ENCODE data around the gene DENND1B. TPM values are rescaled to one million over a fixed set of nuclear protein-coding genes. Genes with fewer than 3 reads are reported as not detected.

DENND1B gene
- polyA plus RNA-seq, 1 experiment: 5.2 TPM

GRCh38 chr1:197801111-197801482 lies 25.8 kb upstream of the DENND1B start:
- H3K4me3 ChIP-seq (ENCODE audit: low read depth, low read length): no peak overlapping the region
- H3K36me3 ChIP-seq (ENCODE audit: control insufficient read depth, insufficient read depth, low read length): no peaks in the 10 kb centered on the region
- ChIA-PET POLR2A (no interaction called here), CTCF (no interaction called here)
- TF ChIP-seq CTCF (IDR thresholded peaks at IDR 0.05; ENCODE audit: insufficient read depth, low read depth, low read length): no peak
- H3K27me3 ChIP-seq (ENCODE audit: control insufficient read depth, insufficient read depth, low read length): no peaks in the 10 kb centered on the region
- DNase-seq (ENCODE audit: low read depth): no peak

- CTCF ChIA-PET: interaction anchor here (1.5 kb wide), 1 partner anchor 19 kb away, joined by 4 read pairs; no protein-coding TSS in a partner anchor
- POLR2A ChIA-PET: no interaction called here
- DNase-seq (ENCODE audit: low read depth): no peak
- no peak overlapping the region for H3K4me3 ChIP-seq (ENCODE audit: low read depth, low read length)
- no peak for TF ChIP-seq CTCF (IDR thresholded peaks at IDR 0.05; ENCODE audit: insufficient read depth, low read depth, low read length)
- H3K27me3 ChIP-seq (ENCODE audit: control insufficient read depth, insufficient read depth, low read length): no peaks in the 10 kb centered on the region
- H3K36me3 ChIP-seq (ENCODE audit: control insufficient read depth, insufficient read depth, low read length): no peaks in the 10 kb centered on the region
These were observed 25.3 kb upstream of the DENND1B start for GRCh38 chr1:197800379-197801110.

- H3K27me3 ChIP-seq (ENCODE audit: control insufficient read depth, insufficient read depth, low read length): no peaks in the 10 kb centered on the region
- ChIA-PET POLR2A (no interaction called here), CTCF (interaction anchor here (1.5 to 1.6 kb wide), 2 partner anchors 11 to 20 kb away, joined by 4 to 5 read pairs; no protein-coding TSS in a partner anchor)
- no peaks in the 10 kb centered on the region for H3K36me3 ChIP-seq (ENCODE audit: control insufficient read depth, insufficient read depth, low read length)
- DNase-seq (ENCODE audit: low read depth): no peak
- no peak overlapping the region for H3K4me3 ChIP-seq (ENCODE audit: low read depth, low read length)
- no peak for TF ChIP-seq CTCF (IDR thresholded peaks at IDR 0.05; ENCODE audit: insufficient read depth, low read depth, low read length)
These were observed 24.0 kb upstream of the DENND1B start for GRCh38 chr1:197799271-197799670.

GRCh38 chr1:197798492-197798891 lies 23.2 kb upstream of the DENND1B start:
- Histone ChIP-seq H3K27me3 (ENCODE audit: control insufficient read depth, insufficient read depth, low read length) (no peaks in the 10 kb centered on the region), H3K4me3 (ENCODE audit: low read depth, low read length) (no peak overlapping the region), H3K36me3 (ENCODE audit: control insufficient read depth, insufficient read depth, low read length) (no peaks in the 10 kb centered on the region)
- ChIA-PET POLR2A (no interaction called here), CTCF (interaction anchor here (1.6 kb wide), 1 partner anchor 10 kb away, joined by 5 read pairs; no protein-coding TSS in a partner anchor)
- DNase-seq (ENCODE audit: low read depth): no peak
- TF ChIP-seq CTCF (IDR thresholded peaks at IDR 0.05; ENCODE audit: insufficient read depth, low read depth, low read length): no peak

GRCh38 chr1:197797010-197797409 lies 21.7 kb upstream of the DENND1B start:
- POLR2A ChIA-PET: no interaction called here

More at GRCh38 chr1:197797010-197797409, 21.7 kb upstream of the DENND1B start:
- Histone ChIP-seq H3K36me3 (ENCODE audit: control insufficient read depth, insufficient read depth, low read length) (no peaks in the 10 kb centered on the region), H3K4me3 (ENCODE audit: low read depth, low read length) (no peak overlapping the region), H3K27me3 (ENCODE audit: control insufficient read depth, insufficient read depth, low read length) (no peaks in the 10 kb centered on the region)
- no peak for DNase-seq (ENCODE audit: low read depth)
- no peak for TF ChIP-seq CTCF (IDR thresholded peaks at IDR 0.05; ENCODE audit: insufficient read depth, low read depth, low read length)
- CTCF ChIA-PET: no interaction called here

Measured in BJ (cell line).